Cardiac septum (tissue), 1 donor: ENCODE measurements around the gene PRKCA. TPM values are rescaled to one million over a fixed set of nuclear protein-coding genes. Genes with fewer than 3 reads are reported as not detected.
"Not testable (repeated sequence)": the region's sequence is repeated elsewhere in the genome, so short reads cannot be mapped to it uniquely, and the experiment has no call there.

Experiments
- DNase-seq: peaks from one replicate; pipeline ENCODE4 v3.0.0-alpha.2; 2020; ENCODE audit warnings: low spot score
- intact Hi-C: fragments of 100-400 bp; cut with DNase I; formaldehyde crosslinking; loops from one replicate; pipeline ENCODE4 v1.14.0; 2022
- total RNA-seq: library from RNA; stranded (reverse); fragmentation: NEBNext Ultra II Directional; extraction: Animal tissue kit (Norgen Biotek cat#: 25700); gene quantifications from one replicate; pipeline ENCODE4 v1.2.1, GENCODE V29; 2021
- donor health status: DM: no; HTN: no; CAD: no.

The PRKCA gene
- total RNA-seq, 1 donor from 2014 or later = 15.0 TPM

GRCh38 chr17:66285149-66285548 is 17.3 kb upstream of the PRKCA start:
- intact Hi-C loops = no loop called here
- DNase-seq = no peak

GRCh38 chr17:66287911-66288310 is 14.5 kb upstream of the PRKCA start:
- no peak for DNase-seq
- intact Hi-C loops = no loop called here

DNA sequence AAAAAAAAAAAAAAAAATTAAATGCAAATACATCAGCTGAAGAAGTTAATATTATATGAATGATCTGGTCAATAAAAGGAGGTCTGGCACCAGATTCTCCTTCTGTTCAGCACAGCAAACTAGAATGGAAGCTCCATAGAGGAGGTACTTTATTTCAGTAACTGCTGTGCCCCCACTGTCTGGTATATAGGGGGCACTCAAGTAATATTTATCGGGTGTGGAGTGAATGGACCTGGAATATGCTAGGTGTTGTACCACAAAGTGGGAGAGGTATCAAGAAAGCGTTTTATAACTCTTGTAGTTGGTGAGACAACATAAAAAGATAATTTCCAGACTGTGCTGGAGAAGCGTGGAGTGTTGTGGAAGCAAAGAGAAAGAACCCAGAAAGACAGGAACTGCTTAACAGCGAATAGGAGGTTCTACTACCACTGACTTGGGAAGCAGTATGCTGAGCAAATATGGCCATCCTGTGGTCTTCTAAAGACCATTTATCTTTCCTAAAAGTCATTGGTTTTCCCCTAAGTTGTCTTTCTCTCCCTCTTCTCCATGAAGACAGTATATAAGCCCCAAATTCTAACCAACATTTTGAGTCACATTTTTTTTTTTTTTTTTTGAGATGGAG is 12.2 kb upstream of the PRKCA start:
- intact Hi-C loops = no loop called here
- no peak for DNase-seq

DNA sequence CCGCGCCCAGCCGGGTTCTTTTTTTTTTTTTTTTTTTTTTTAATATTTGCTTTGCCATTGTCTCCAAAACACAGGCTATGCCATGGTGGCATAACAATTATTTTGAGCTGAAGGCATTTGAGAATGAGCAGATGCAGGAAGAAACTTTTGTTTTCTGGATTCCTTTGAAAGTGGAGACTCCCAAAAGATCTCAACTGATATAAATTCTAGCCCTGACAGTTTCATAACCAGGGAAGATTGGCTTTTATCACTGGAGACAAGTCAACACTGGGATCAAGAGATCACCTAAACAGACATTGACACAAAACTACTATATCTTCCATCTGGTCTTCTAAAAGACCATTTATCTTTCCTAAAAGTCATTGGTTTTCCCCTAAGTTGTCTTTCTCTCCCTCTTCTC is 10.1 kb upstream of the PRKCA start:
- intact Hi-C loops = no loop called here
- DNase-seq = no peak

- DNase-seq = no peak
- intact Hi-C loops = no loop called here
Observed at GRCh38 chr17:66296289-66296725, 6.1 kb upstream of the PRKCA start.

GRCh38 chr17:66297443-66297842 is 5.0 kb upstream of the PRKCA start:
- intact Hi-C loops, DNase-seq: not testable (repeated sequence)

DNA sequence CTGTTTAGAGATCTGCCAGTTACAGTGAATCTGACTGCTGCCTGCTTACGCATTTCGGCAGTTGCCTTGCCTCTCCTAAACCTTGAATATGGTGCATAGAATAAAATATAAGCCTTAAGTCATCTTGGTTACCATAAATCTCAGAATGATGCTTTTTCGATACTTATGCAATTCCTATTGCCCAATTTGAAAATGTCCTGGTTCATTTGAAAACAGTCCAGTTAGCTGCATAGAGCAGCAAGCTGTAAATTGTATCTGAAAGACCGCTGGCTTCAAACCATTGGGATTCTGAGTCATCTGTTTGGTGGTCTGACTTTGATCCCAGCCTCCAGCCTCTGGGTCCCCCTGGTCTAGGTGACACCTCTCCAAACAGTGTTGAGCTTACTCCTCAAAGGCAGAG is 2.7 kb upstream of the PRKCA start:
- no peak for DNase-seq
- intact Hi-C loops = no loop called here

GRCh38 chr17:66300956-66301355 is 1.5 kb upstream of the PRKCA start:
- no peak for DNase-seq
- intact Hi-C loops = no loop called here

GRCh38 chr17:66301367-66301863 is 998 bp upstream of the PRKCA start:
- no peak for DNase-seq
- intact Hi-C loops = no loop called here

DNA sequence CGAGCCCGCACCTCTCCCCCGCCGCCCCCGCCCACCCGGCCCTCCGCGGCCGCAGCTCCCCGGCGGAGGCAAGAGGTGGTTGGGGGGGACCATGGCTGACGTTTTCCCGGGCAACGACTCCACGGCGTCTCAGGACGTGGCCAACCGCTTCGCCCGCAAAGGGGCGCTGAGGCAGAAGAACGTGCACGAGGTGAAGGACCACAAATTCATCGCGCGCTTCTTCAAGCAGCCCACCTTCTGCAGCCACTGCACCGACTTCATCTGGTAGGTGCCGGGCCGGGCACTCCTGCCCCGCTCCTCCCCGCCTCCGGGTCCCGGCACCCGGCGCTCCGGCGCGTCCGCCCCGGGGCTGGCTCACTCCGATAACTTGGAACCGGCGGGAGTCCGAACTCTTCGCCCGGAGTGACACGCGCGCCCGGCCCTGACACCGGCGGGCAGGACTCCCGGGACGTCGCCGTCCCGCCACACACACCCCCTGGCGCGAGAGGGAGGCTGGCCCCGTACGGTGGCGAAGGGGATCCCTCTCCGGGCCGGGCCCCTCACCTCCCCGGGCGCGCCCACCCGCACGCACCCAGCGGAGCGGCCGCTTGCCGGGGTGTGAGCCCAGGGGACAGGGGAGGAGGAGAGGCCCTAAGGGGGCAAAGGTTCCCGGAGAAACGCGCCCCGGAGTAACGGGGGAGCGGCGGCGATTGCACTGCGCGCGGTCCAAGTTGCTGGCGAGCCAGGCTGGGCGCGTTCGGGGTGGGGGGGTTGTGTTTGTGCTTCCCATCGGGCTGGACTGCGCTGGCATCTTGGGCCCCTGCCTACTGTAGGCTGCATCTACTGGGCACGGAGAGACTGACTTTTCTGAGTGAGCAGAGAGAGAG is 581 bp downstream of the PRKCA start:
- peak; percentile 78 for DNase-seq
- intact Hi-C loops = no loop called here

- no peak for DNase-seq
- intact Hi-C loops = no loop called here
Observed at GRCh38 chr17:66304304-66305174, 2.1 kb downstream of the PRKCA start.

GRCh38 chr17:66306446-66306845 is 4.0 kb downstream of the PRKCA start:
- no peak for DNase-seq
- intact Hi-C loops = no loop called here

GRCh38 chr17:66307257-66307656 is 4.8 kb downstream of the PRKCA start:
- intact Hi-C loops = no loop called here
- DNase-seq = no peak

DNA sequence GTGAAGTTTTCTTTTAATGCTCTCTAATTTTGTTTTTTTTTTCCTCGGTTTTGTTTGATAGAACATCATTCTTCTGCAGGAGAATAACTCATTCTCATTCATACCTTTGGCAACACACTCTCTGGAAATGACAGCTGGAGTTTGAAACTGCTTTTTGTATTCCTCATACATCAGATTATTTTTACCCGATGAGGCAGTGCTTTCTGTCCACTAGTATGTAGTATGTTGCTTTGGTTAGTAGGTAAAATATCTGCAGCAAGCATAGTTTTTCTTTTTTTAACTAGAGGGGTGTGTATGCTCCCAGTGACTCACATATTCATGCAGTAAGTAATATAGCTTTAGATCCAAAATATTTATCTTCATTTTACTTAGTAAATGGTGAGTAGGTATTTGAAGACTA is 6.4 kb downstream of the PRKCA start:
- no peak for DNase-seq
- intact Hi-C loops = no loop called here

DNA sequence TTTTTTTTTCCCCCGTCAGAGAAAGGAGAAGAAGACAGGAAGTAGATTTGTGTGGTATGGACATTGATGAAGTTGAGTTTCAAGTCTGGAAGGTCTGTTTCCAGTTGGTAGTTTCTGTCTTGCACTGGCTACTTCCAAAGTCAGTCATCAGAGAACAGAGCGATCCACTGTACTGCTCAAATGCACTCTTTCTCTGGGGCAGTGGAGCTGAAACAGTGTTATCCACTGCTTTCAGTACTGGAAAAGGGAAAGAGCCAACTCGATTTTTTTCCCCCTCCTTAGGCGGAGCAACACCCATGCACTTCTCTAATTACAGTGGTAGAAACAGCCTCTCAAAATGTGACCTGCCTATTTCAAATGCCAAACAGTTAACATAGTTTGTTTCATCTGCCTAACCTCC is 7.4 kb downstream of the PRKCA start:
- intact Hi-C loops = no loop called here
- no peak for DNase-seq

DNA sequence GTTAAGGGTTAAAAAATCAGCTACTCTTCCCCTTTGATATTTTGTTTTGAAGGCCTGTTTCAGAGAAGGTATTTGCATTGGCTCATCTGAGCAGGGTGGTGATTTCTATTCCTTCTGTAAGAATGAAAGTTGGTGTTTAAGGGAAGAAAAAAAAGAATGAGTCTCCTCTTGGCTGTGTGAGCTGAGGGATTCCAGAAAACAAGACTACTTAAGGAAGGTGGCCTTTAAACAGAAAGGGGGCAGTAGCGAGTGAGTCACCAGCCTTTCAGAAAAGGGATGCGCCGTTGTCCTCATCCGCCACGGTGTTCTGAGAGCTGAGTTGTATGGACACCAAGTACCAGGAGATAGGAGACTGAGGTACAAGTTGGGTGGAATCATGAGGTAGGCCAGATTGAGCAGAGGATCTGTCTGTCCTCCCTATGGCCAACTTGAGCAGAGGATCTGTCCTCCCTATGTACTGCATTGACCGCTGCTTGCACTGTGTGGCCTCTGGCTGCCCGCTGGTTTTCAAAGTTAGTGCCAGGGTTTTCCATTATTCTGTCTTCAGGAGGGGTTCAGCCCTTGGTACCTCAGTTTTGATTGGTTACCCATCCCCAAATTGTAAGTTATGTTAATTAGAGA is 8.2 kb downstream of the PRKCA start:
- no peak for DNase-seq
- intact Hi-C loops = no loop called here

- DNase-seq = no peak
- intact Hi-C loops = no loop called here
Observed at GRCh38 chr17:66312912-66313311, 10.5 kb downstream of the PRKCA start.

DNA sequence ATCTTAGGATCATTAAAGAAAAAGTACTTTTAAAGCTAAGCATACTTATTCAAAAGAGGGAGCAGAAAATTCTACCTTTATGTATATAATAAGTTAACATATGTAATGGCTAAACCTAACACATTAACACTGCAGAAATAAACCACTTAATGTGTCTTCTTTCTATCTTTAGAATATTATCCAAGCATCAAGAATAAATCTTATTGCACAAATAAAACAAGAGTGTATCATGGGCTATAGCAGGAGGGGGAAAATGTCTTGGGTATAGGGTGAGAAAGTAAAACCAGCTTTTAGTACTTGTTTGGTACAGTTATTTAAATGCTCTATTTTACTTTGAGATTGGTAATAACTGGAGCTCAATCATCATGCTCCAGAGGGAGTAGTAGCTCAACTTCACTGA is 10.9 kb downstream of the PRKCA start:
- DNase-seq = no peak
- intact Hi-C loops = no loop called here

DNA sequence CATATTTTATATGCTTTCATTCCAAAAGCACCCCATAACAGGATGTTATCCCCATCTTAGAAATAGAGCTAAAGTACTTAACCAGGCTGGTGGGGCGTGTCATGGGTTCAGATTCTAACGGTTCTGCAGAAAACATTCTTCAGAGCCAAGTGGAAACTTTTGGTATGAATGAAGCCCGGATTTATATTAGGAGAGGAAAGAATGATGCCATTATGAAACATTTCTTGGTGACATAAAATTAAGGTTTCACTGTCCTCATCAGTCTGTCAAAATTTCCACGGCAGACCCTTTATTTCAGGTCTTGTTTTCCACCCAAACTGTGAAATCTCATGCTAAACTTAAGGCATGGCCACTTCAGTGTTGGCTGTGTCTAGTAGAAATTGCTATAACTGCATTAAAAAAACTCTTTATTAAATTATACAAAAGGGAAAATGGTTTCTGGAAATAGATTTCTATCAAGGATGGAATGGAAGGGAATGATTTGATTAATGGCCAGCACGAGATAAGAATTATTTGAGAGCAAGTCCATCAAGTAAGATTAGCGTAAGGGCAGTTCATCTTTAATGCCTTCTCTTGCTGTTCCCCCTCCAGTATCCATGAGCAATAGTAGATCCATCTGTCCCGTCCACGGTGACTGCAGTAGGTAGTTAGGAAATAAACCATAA is 11.7 kb downstream of the PRKCA start:
- no peak for DNase-seq
- intact Hi-C loops = no loop called here
